8988T (cell line): ENCODE data around the gene KCNQ4.

ENCODE experiments used
- DNase-seq: peaks from one replicate; pipeline ENCODE4 v3.0.0; 2011

KCNQ4 gene

GRCh38 chr1:40797668-40798010 is 14.1 kb downstream of the KCNQ4 start:
- no peak for DNase-seq

DNA sequence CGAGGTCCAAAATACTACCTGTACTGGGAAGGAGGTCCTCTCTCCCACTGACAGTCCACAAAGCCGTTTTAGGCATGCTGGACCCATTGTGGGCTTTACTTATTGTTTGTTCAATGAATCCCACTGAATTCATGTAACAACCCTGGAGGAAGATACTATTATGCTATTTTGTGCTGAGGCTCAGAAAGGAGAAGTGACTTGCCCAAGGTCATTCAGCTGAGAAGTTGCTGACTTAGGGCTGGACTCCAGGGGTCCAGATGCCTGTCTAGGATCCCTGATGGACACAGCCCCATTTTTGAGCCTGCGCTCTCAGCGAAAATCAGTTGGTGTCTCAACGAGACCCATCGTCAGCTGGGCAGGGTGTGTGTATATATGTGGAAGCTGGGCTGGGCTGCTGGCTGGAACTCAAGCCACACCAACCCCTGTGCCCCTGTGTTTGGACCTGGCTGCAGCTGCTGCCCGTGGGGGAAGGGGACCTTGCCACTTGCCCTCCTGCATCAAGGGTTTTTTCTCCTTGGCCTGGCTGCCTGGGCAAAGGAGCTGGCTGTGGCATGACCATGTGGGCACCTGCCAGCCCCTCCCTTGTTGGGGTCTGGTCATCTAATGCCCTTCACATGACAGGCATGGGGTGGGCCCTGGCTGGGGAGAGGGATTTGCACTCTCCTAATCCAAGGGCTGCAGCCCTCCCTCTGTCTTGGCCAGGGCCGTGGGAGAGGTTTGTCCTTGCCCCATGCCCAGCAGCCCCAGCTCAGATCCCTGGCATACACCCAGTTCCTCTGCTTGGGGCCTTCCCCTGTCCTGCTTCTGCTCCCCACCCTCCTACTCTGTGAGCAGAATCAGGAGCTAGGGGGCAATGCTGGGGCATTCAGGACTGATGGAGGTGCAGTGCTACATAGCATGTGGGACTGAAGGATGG is 15.0 kb downstream of the KCNQ4 start:
- DNase-seq = no peak

DNA sequence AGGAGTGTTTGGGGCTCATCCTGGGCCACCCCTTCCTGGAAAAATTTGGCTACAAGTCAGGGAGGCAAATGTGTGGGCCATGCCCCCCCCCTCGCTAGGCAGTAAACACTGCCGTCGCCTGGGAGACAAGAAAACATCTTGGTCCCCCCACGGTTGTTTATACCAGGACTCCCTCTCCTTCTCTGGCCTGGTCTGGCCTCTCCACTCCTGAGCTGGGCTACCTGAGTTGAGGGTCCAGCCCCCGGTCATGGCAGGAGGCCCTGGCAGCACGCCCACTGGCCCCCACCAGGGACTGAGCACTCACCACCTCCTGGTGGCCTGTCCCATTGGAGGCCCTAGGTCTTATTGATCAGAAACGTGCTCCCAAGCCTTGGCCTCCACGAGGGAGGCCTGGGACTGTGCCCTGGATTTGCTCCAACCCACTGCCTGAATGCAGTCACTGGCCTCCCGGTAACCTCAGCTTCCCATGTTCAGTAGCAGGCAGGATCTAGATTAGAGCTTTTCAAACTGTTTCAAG is 15.8 kb downstream of the KCNQ4 start:
- no peak for DNase-seq

- DNase-seq = no peak
Observed at GRCh38 chr1:40801742-40802077, 18.1 kb downstream of the KCNQ4 start.

DNA sequence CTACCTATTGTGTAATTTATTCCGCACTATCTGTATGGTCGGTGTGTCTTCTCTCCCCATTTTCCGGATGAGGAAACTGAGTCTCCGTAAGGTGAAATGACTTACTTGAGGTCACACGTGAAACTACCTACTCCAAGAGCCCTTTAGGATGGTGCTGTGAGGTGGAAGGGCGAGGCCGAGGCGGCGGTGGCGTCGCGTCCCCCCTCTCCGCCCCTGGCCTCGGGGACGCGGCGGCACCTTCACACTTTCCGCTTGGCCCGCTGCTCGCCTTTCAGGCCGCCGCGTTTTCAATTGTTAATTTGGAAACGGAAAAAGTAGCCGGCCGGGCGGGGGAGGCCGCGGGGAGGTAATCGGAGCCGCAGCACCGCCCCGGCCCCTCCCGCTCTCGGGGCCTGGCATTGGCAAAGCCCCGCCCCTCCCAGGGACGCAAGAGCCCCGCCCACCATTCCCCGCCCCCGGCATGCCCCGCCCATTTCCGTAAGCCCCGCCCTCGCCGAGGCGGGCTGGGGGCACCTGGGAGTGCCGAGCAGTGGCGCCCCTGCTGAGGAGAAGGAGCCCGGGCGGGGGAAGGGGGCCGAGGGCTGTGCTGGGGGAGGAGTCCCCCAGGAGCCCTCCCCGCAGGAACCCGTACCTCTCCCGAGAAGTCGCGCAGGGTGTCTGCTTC is 18.6 kb downstream of the KCNQ4 start:
- no peak for DNase-seq

DNA sequence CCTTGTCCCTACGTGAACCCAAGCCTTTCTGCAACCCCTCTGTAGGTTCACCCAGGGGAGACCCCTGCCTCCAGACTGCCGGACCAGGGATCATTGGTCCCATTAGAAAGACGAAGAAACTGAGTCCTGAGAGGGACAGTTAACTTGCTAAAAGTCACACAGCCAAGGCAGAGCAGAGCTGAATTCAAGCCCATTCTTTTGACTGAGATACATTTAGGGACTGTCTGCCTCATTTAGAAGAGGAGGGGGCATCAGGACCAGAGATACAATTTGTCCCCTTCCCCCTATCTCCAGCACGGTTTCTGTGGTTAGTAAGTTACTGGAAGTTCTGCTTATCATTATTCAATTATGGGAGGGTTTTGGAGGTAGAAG is 19.1 kb downstream of the KCNQ4 start:
- DNase-seq = no peak

- no peak for DNase-seq
Observed at GRCh38 chr1:40803447-40803846, 19.9 kb downstream of the KCNQ4 start.

- DNase-seq = no peak
Observed at GRCh38 chr1:40803902-40804301, 20.3 kb downstream of the KCNQ4 start.

DNA sequence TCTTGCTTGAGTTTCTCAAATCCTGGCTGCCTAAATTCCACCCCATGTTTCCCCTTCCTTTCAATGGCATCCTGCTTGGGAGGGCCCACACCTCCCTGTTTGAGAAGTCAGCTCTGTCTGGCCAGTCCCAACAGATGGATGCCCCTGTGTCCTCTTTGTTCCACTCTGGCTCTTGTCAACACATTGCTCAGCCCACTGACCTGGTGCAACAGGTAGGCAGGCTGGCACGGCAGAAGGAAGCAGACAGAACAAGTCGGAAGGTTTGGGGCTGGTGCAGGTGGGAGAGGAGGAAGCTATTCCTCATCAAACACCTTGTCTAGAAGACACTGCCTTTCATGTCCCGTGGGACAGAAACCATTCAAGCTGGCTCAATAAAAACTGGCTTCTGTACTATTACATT is 22.7 kb downstream of the KCNQ4 start:
- no peak for DNase-seq

DNA sequence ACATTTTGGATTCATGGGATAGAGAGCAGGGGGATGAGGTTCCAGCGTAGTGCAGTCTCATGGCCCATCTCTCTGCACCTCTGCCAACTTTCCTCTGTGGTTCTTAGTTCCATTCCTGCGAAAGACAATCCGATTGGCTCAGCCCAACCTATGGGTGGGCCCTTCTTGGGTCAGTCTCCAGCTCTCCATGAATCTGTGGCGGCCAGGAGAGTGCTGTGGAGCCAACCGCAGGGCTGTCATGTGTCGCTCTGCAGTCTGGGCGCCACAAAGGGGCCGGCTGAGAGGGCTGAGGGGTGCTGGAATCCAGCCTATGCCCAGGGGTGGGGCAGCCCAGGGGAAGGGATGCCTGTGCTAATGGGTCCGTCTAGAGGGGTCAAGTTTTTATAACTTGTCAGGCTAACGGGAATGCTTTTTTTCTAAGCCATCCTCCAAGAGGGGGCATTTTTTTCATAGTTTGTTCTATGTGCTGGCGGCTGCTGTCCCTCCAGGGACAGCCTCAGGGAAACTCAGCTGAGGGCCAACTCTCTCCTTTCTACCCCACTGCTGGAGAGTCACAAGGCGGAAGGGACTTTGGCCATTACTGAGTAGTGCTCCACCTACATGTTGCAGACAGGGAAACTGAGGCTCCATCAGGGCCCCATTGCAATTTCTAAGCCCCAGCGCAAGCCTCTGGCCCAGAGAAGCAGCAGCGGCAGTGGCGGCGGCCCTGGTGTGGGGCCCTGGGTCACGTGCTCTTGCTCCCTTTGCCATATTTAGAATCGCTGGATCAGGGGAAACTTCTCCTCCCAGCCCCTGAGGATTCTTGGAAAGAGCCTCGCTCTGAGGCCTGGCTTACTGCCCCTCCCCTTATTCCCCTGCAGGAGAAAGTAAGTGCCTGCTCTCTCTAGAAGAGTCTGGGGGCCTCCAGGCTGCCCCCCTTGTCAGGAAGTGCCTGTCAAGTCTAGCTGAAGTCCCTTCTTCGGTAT is 23.4 kb downstream of the KCNQ4 start:
- no peak for DNase-seq

DNA sequence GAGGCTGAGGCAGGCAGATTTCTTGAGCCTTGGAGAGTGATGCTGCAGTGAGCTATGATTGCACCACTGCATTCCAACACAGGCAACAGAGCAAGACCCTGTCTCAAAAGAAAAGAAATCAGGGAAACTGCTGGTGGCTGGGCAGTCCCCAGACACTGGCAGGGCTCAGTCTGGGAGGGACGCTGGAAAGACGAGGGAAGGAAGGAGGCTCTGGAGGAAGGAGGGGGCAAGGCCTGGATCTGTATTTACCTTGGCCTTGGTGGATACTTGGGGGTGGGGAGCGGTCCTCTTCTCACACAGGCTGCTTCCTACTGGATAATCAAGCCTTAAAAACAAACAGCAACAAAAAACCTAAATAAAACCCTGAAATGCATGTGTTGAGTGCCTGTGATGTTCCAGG is 24.4 kb downstream of the KCNQ4 start:
- DNase-seq = no peak

GRCh38 chr1:40808444-40808843 is 24.9 kb downstream of the KCNQ4 start:
- DNase-seq = no peak

DNA sequence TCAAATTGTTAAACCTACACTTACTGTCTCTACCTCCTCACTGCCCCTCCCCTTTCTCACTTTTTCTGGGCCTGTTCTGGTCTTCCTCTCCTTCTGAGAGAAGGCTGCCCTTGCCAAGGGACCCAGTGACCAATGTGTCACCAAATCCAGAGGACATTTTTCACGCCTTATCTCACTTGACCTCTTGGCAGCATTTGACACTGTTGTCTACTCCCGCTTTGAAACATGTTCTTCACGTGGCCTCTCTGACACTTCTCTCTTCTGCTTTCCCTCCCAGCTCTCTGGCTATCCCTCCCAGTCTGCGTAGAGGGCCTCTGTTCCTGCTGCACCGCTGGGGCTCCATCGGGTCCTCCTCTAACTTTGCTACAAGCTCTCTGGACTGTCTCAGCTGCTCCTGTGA is 25.3 kb downstream of the KCNQ4 start:
- no peak for DNase-seq

GRCh38 chr1:40810927-40811326 is 27.3 kb downstream of the KCNQ4 start:
- DNase-seq = no peak

GRCh38 chr1:40815420-40815819 is 31.8 kb downstream of the KCNQ4 start:
- DNase-seq = no peak

DNA sequence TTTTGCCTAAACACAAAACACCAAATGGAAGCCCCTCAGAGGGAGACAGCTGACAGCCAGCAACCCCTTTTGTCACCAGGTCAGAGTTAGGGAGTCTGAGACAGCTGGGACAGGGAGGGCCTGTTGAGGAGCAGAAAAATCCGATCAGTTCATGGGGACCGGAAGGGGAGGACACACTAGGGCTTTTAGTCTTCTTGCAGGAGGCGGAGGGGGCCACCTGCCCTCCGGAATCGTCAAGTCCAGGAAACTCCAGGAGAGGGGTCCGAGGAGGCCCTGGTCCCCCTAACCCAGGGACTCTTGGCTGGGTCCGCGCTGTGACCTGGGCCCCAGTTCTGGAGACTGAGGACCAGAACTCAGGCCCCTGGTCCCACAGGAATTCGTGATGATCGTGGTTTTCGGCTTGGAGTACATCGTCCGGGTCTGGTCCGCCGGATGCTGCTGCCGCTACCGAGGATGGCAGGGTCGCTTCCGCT is 34.2 kb downstream of the KCNQ4 start:
- DNase-seq = no peak

DNA sequence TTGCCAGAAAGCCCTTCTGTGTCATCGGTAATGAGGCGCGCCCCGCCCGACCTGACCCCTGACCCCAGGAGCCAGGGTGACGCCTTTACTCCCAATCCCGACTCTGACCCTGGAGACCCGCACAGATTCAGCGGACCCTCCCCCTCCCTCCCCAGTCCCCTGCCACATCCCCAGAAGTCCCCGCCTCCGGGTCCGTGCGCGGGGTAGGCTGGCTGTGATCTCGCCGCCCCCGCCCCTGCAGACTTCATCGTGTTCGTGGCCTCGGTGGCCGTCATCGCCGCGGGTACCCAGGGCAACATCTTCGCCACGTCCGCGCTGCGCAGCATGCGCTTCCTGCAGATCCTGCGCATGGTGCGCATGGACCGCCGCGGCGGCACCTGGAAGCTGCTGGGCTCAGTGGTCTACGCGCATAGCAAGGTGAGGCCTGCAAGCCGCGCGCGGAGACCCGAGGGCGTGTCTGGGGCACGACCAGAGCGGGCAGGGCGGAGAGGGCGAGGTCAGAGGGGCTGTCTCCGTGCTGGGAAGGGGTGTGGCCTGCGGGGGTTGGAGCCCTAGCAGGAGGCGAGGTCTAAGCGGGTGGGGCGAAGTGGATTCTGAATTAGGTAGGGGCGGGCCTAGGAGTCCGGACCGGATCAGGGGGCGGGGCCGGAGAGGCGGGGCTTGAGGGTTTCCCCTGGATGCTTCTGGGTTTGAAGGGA is 34.8 kb downstream of the KCNQ4 start:
- no peak for DNase-seq

DNA sequence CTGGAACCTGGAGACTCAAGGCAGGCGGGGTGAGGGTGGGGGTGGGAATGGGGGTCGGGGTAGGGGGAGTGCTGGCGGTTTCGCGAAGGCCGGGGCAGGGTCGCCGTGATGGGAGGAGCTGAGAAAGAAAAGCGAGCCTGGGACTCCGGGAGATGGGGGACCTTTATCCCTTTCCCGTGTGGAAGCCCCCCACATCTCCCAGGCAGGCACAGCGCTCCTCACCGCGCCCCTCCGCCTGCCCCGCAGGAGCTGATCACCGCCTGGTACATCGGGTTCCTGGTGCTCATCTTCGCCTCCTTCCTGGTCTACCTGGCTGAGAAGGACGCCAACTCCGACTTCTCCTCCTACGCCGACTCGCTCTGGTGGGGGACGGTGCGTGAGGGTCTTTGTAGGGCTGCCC is 35.5 kb downstream of the KCNQ4 start:
- DNase-seq = no peak

DNA sequence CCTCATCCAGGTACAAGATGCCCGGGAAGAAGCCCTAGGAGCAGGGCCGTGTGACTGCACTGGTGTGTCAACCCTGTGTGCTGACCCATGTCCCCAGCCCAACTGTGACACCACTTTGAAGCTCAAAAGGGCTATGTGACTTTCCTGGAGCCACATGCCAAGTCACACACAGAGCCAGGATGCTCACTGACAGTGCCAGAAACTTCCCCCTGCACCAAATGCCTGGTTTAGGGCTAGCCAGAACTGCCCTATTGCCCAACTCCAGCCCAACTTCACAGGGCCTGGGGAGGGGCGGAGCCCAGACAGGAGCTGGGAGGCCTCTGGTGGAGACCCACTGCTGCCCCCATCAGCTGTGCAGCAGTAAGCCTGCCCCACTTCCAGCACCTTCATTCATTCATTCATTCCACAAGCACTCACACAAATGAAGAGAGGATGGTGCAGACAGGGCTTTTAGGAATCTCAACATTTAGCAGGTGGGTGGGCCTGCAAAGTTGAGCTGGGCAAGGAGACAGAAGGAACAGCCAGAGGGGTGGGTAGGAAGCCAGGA is 36.7 kb downstream of the KCNQ4 start:
- DNase-seq = peak; percentile 62

GRCh38 chr1:40820911-40821693 is 37.5 kb downstream of the KCNQ4 start:
- no peak for DNase-seq

DNA sequence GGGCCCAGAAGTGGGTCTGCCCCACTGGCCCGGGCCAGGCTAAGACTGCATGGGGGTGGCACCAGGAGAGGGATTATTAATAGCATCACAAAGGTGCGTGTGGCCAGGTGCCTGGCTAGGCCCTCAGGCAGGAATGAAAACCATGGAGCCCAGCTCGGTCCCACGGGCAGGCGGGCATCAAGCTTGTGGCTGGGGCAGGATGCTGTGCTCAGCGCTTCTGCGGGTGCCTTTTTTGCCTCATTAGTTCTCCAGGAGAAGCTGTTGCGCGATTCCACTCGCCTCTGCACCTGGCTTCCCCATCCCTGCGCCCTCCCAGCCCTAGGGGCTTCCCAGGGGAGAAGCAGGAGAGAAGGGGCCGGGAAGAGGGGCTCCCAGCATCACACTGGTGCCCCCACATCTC is 39.3 kb downstream of the KCNQ4 start:
- no peak for DNase-seq
